Stomach (tissue), 4 donors: ENCODE data around the gene PGM3.
A peak's percentile ranks its signal among the peaks of the same experiment; 100 is the strongest.

Experiments
- CTCF ChIP-seq, 7 experiments: fragments of 450-650 bp in 4 of 7; fragments of 200-600 bp in 3 of 7; sonication (generic) in 3 of 7; IDR thresholded peaks; one replicate each; pipeline ENCODE4 v1.5.1; 2016 to 2019; ENCODE audit warnings: antibody characterized with exemption in 7 of 7, control low read depth in 2 of 7, mild to moderate bottlenecking in 1 of 7
- POLR2AphosphoS5 ChIP-seq, 3 donors: sonication (generic); formaldehyde crosslinking; IDR thresholded peaks; one replicate each; pipeline ENCODE4 v1.6.1; 2016; ENCODE audit warnings: antibody characterized with exemption in 3 of 3

DNA sequence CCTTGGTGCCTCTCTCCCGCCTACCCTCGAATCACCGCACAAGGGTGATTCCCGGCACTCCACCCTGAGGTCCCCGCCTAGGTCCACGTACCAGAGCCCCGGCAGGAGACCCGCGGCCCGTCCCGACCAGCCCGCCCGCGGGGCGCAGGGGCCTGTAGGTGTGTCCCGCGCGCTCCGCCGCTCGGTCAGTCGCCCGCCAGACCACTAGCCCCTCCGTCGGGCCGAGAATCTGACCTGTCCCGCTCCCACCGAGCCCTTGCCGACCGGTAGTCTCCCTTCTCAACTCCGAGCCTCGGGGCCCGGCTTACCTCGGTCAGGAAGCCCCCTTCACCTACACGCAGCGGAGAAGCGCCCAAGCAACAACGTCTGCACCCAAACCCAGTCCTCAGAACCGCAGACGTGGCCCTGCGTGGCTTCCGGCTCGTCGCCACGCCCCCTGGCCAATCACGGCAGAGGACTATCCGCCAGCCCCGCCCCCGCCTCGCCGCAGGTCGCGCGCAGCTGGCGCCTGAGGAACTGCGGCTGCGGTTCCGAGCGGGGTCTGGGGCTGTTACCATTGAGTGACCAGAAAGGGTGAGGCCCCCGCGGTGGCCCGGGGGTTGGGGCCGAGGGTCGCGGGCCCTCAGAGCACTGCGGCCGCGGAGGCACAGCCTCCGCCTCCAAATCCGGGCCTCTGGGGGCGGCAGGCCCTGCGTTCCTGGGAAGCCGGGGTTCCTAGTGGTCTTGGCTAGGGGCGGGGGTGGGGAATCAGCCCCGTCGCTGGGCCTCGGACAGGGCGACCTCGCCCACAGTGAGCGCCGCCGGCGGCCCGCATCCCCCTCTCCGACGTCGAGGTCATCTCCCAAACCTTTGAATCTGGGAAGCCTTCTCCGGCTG is at the start of gene PGM3, which contains the start of gene RWDD2A:
- TF ChIP-seq CTCF (IDR thresholded peaks at IDR 0.05) (no peak), POLR2AphosphoS5 (IDR thresholded peaks at IDR 0.05) (peak; percentile 66 to 96 (median 94))
